ENCODE data around the gene CYP3A7.
"Not testable (repeated sequence)": the region's sequence is repeated elsewhere in the genome, so short reads cannot be mapped to it uniquely, and the experiment has no call there.

CYP3A7 gene

DNA sequence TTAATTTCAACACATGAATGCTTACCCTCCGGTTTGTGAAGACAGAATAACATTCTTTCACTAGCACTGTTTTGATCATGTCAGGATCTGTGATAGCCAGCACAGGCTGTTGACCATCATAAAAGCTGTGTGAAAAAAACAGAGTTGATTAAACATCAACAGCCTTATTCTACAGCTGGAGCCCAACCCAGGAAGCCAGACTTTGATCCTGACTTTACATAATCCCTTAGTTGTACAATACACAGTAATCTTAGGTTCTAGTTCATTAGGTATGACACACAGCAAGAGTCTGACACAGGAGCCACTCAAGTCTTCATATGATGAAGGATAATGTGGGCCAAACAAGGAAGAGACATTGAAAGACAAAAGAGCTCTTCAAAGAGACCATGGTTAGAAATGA lies 37.6 kb upstream of the CYP3A7 start:
- no peak for DNase-seq (ENCODE audit: low read depth)

GRCh38 chr7:99769494-99769893 lies 34.5 kb upstream of the CYP3A7 start:
- not testable (repeated sequence) for H3K4me3 ChIP-seq (ENCODE audit: low read depth, low read length)

More for the DNA sequence above, 37.6 kb upstream of the CYP3A7 start:
- no peak overlapping the region for H3K4me3 ChIP-seq (ENCODE audit: low read depth, low read length)
- no peak for TF ChIP-seq CTCF (IDR thresholded peaks at IDR 0.05; ENCODE audit: insufficient read depth, low read depth, low read length, missing control alignments)

GRCh38 chr7:99768471-99768870 lies 33.5 kb upstream of the CYP3A7 start:
- peak; percentile 24 for DNase-seq (ENCODE audit: low read depth)
- H3K4me3 ChIP-seq (ENCODE audit: low read depth, low read length), result no peak overlapping the region
- TF ChIP-seq CTCF (IDR thresholded peaks at IDR 0.05; ENCODE audit: insufficient read depth, low read depth, low read length, missing control alignments), result no peak

More at GRCh38 chr7:99769494-99769893, 34.5 kb upstream of the CYP3A7 start:
- DNase-seq (ENCODE audit: low read depth), result not testable (repeated sequence)

- no peak for TF ChIP-seq CTCF (IDR thresholded peaks at IDR 0.05; ENCODE audit: insufficient read depth, low read depth, low read length, missing control alignments)
- H3K4me3 ChIP-seq (ENCODE audit: low read depth, low read length), result no peak overlapping the region
- DNase-seq (ENCODE audit: low read depth), result peak; percentile 71
These were observed 32.7 kb upstream of the CYP3A7 start for GRCh38 chr7:99767662-99768061.

- no peak for TF ChIP-seq CTCF (IDR thresholded peaks at IDR 0.05; ENCODE audit: insufficient read depth, low read depth, low read length, missing control alignments)
- DNase-seq (ENCODE audit: low read depth), result no peak
- no peak overlapping the region for H3K4me3 ChIP-seq (ENCODE audit: low read depth, low read length)
These were observed 31.6 kb upstream of the CYP3A7 start for GRCh38 chr7:99766484-99767099.

- DNase-seq (ENCODE audit: low read depth), result no peak
- H3K4me3 ChIP-seq (ENCODE audit: low read depth, low read length), result no peak overlapping the region
- no peak for TF ChIP-seq CTCF (IDR thresholded peaks at IDR 0.05; ENCODE audit: insufficient read depth, low read depth, low read length, missing control alignments)
These were observed 29.5 kb upstream of the CYP3A7 start for GRCh38 chr7:99764478-99764877.

DNA sequence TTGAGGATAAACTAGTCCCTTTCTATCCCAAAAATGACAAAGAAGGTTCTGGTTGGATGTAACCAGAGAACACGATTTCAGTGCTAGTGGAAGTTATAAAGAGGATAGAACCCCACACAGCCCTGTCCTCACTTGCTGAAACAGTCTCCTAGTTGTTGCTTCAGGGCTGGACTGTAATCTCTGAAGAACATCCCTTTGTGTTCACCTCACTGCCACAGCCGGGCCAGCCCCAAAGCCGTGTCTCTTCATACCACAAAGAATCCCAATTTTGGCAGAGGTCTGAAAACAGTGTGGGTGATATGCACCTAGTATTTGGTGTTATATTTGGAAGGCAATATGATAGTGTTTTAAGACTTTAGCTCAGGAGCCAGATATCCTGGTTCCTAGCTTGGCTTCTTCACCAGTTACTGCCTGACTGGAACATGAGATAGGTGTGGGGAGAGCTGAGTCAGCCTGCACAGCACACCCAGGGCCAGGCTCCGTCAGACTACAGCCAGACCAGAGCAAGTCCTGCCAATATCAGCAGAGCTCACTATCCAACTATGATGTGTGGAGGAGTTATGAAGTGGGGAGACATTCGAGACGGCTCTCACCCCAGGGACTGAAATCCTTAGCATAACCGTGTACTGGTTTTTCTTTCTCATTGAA lies 27.8 kb upstream of the CYP3A7 start:
- no peak for TF ChIP-seq CTCF (IDR thresholded peaks at IDR 0.05; ENCODE audit: insufficient read depth, low read depth, low read length, missing control alignments)
- no peak for DNase-seq (ENCODE audit: low read depth)
- no peak overlapping the region for H3K4me3 ChIP-seq (ENCODE audit: low read depth, low read length)

Data from GM12865 (cell line).